ENCODE results near the gene CDH22. TPM values are rescaled to one million over a fixed set of nuclear protein-coding genes. Genes with fewer than 3 reads are reported as not detected.
A peak's percentile ranks its signal among the peaks of the same experiment; 100 is the strongest.

Gene CDH22
- total and polyA plus RNA-seq, 2 donors from 2014 or later, result 0.19 to 1.6 TPM

- DNase-seq (no peak), FAIRE-seq (no peak)
- intact Hi-C loops (cut with DNase I), result no loop called here
- peaks cover 11% of the 10 kb centered on the region for H3K27me3 ChIP-seq (ENCODE audit: control insufficient read depth, insufficient read depth, low read length)
- no peak overlapping the region for H3K4me3 ChIP-seq (ENCODE audit: low read length in 3 of 3)
- H3K4me1 ChIP-seq (ENCODE audit: control insufficient read depth in 2 of 3, insufficient read depth in 2 of 3, low read depth in 1 of 3, low read length in 3 of 3), result no peaks in the 10 kb centered on the region
- H3K9ac ChIP-seq (ENCODE audit: low read length in 3 of 3), result no peak overlapping the region
- TF ChIP-seq CTCF (IDR thresholded peaks at IDR 0.05; ENCODE audit: borderline replicate concordance, extremely low read depth, insufficient read depth), result no peak
- H3K27ac ChIP-seq (ENCODE audit: low read depth in 2 of 2, low read length in 2 of 2), result no peak overlapping the region
- no peaks in the 10 kb centered on the region for H3K9me3 ChIP-seq (ENCODE audit: control insufficient read depth in 2 of 3, insufficient read depth in 1 of 3, low read length in 3 of 3)
- no peaks in the 10 kb centered on the region for H3K36me3 ChIP-seq (ENCODE audit: control insufficient read depth in 2 of 3, insufficient read depth in 3 of 3, low read length in 3 of 3)
These were observed 81.7 kb downstream of the CDH22 start for GRCh38 chr20:46226602-46227001.

GRCh38 chr20:46222521-46223007 lies 85.7 kb downstream of the CDH22 start:
- Histone ChIP-seq H3K9ac (ENCODE audit: low read length in 3 of 3) (no peak overlapping the region), H3K27ac (ENCODE audit: low read depth in 2 of 2, low read length in 2 of 2) (no peak overlapping the region)
- TF ChIP-seq CTCF (IDR thresholded peaks at IDR 0.05; ENCODE audit: borderline replicate concordance, extremely low read depth, insufficient read depth), result no peak

GRCh38 chr20:46221256-46221833 lies 87.0 kb downstream of the CDH22 start:
- no peak overlapping the region for H3K9ac ChIP-seq (ENCODE audit: low read length in 3 of 3)
- H3K4me1 ChIP-seq (ENCODE audit: control insufficient read depth in 2 of 3, insufficient read depth in 2 of 3, low read depth in 1 of 3, low read length in 3 of 3), result no peaks in the 10 kb centered on the region
- peak in 1 of 5 donors; percentile 14 for DNase-seq
- H3K4me3 ChIP-seq (ENCODE audit: low read length in 3 of 3), result no peak overlapping the region
- peaks cover 7% of the 10 kb centered on the region for H3K27me3 ChIP-seq (ENCODE audit: control insufficient read depth, insufficient read depth, low read length)
- FAIRE-seq, result no peak
- no peaks in the 10 kb centered on the region for H3K36me3 ChIP-seq (ENCODE audit: control insufficient read depth in 2 of 3, insufficient read depth in 3 of 3, low read length in 3 of 3)
- intact Hi-C loops (cut with DNase I), result no loop called here
- H3K27ac ChIP-seq (ENCODE audit: low read depth in 2 of 2, low read length in 2 of 2), result no peak overlapping the region
- TF ChIP-seq CTCF (IDR thresholded peaks at IDR 0.05; ENCODE audit: borderline replicate concordance, extremely low read depth, insufficient read depth), result no peak
- no peaks in the 10 kb centered on the region for H3K9me3 ChIP-seq (ENCODE audit: control insufficient read depth in 2 of 3, insufficient read depth in 1 of 3, low read length in 3 of 3)

More at GRCh38 chr20:46222521-46223007, 85.7 kb downstream of the CDH22 start:
- H3K4me1 ChIP-seq (ENCODE audit: control insufficient read depth in 2 of 3, insufficient read depth in 2 of 3, low read depth in 1 of 3, low read length in 3 of 3), result no peaks in the 10 kb centered on the region
- no peaks in the 10 kb centered on the region for H3K36me3 ChIP-seq (ENCODE audit: control insufficient read depth in 2 of 3, insufficient read depth in 3 of 3, low read length in 3 of 3)
- H3K9me3 ChIP-seq (ENCODE audit: control insufficient read depth in 2 of 3, insufficient read depth in 1 of 3, low read length in 3 of 3), result no peaks in the 10 kb centered on the region
- DNase-seq (no peak), FAIRE-seq (no peak)
- H3K27me3 ChIP-seq (ENCODE audit: control insufficient read depth, insufficient read depth, low read length), result peaks cover 11% of the 10 kb centered on the region
- no peak overlapping the region for H3K4me3 ChIP-seq (ENCODE audit: low read length in 3 of 3)
- intact Hi-C loops (cut with DNase I), result no loop called here
